Measurements from ENCODE around the gene TGM2.

TGM2 gene

GRCh38 chr20:38137441-38138037 lies 27.5 kb downstream of the TGM2 start:
- ChIA-PET POLR2A (no interaction called here), CTCF (no interaction called here)
- no peak overlapping the region for H3K4me3 ChIP-seq (ENCODE audit: low read depth, low read length)
- H3K27ac ChIP-seq (ENCODE audit: extremely low read depth, low read depth, low read length): no peak overlapping the region
- H3K9me3 ChIP-seq (ENCODE audit: control insufficient read depth, insufficient read depth, low read depth, low read length): no peaks in the 10 kb centered on the region
- H3K36me3 ChIP-seq (ENCODE audit: control insufficient read depth in 2 of 2, insufficient read depth in 1 of 2, low read length in 2 of 2): no peaks in the 10 kb centered on the region
- TF ChIP-seq SCRT2 (tag by site-specific recombination; IDR thresholded peaks at IDR 0.05) (peak; percentile 29; the same call in 1 of the 2 replicates), ZNF600 (tag by site-specific recombination; IDR thresholded peaks at IDR 0.05) (no peak)
- 0 out of 2 replicates have a peak, but pooled peaks cover 4% of the 10 kb centered on the region for H3K4me1 ChIP-seq (ENCODE audit: control insufficient read depth, insufficient read depth, low read length)

DNA sequence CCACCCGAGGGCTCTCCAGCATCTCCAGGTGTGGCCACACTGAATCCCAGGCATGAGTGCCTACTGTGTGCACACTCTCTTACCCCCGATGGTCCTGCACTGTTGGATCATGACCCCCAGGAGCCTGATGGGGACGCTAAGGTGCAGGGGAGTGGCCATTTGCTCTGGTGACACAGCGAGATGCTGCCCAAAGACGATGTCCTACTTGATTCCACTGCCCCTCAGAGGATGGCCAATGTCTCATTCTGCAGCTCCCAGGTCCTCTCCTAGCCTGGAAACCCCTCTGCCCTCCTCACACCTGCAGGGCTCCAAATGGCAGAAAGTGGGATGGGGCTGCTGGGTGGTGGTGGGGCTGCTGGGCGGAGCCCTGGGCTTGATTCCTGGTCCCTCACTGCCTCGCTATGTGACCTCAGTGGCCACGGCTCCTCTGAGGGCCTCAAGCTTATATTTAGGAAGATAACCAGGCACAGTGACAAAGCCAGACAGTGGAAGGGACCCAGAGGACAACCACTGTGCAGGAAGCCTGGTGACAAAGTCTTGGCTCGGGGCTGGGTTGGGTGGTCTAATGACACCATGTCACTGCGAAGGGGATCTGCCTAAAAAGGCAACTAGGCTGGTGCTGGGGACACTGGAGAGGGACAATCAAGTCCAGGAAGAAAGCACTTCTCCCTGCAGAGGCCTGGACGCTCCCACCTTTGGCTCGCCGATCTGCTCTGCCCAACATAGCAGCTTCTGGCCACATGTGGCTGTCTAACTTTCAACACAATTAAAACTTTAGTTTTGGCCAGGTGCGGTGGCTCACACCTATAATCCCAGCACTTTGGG lies 28.4 kb downstream of the TGM2 start:
- 0 out of 2 replicates have a peak, but pooled peaks cover 4% of the 10 kb centered on the region for H3K4me1 ChIP-seq (ENCODE audit: control insufficient read depth, insufficient read depth, low read length)
- H3K9me3 ChIP-seq (ENCODE audit: control insufficient read depth, insufficient read depth, low read depth, low read length): no peaks in the 10 kb centered on the region
- no peak overlapping the region for H3K4me3 ChIP-seq (ENCODE audit: low read depth, low read length)
- no peak overlapping the region for H3K27ac ChIP-seq (ENCODE audit: extremely low read depth, low read depth, low read length)
- POLR2A ChIA-PET: no interaction called here
- TF ChIP-seq PATZ1 (tag by site-specific recombination; IDR thresholded peaks at IDR 0.05) (no peak), SP3 (tag by site-specific recombination; IDR thresholded peaks at IDR 0.05) (no peak), ZNF558 (tag by site-specific recombination; IDR thresholded peaks at IDR 0.05) (no peak), ZNF692 (tag by site-specific recombination; IDR thresholded peaks at IDR 0.05) (no peak), ZNF510 (tag by site-specific recombination; IDR thresholded peaks at IDR 0.05; ENCODE audit: insufficient replicate concordance) (no peak), REPIN1 (tag by site-specific recombination; IDR thresholded peaks at IDR 0.05; ENCODE audit: low read depth) (no peak), ZNF132 (tag by site-specific recombination; IDR thresholded peaks at IDR 0.05; ENCODE audit: borderline replicate concordance) (no peak), KLF10 (tag by site-specific recombination; IDR thresholded peaks at IDR 0.05) (no peak), ZNF335 (tag by site-specific recombination; conservative IDR thresholded peaks at IDR 0.05) (no peak), ZNF311 (tag by site-specific recombination; IDR thresholded peaks at IDR 0.05; ENCODE audit: borderline replicate concordance) (no peak), ZFP3 (tag by site-specific recombination; IDR thresholded peaks at IDR 0.05; ENCODE audit: low read depth) (no peak), BCL11B (tag by site-specific recombination; IDR thresholded peaks at IDR 0.05; ENCODE audit: low read depth) (no peak), ZNF366 (tag by site-specific recombination; conservative IDR thresholded peaks at IDR 0.05) (no peak)
- TF ChIP-seq, protein P1, sequence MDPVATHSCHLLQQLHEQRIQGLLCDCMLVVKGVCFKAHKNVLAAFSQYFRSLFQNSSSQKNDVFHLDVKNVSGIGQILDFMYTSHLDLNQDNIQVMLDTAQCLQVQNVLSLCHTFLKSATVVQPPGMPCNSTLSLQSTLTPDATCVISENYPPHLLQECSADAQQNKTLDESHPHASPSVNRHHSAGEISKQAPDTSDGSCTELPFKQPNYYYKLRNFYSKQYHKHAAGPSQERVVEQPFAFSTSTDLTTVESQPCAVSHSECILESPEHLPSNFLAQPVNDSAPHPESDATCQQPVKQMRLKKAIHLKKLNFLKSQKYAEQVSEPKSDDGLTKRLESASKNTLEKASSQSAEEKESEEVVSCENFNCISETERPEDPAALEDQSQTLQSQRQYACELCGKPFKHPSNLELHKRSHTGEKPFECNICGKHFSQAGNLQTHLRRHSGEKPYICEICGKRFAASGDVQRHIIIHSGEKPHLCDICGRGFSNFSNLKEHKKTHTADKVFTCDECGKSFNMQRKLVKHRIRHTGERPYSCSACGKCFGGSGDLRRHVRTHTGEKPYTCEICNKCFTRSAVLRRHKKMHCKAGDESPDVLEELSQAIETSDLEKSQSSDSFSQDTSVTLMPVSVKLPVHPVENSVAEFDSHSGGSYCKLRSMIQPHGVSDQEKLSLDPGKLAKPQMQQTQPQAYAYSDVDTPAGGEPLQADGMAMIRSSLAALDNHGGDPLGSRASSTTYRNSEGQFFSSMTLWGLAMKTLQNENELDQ (tag by site-specific recombination; IDR thresholded peaks at IDR 0.05; ENCODE audit: low read depth): no peak
- TF ChIP-seq, protein P2, sequence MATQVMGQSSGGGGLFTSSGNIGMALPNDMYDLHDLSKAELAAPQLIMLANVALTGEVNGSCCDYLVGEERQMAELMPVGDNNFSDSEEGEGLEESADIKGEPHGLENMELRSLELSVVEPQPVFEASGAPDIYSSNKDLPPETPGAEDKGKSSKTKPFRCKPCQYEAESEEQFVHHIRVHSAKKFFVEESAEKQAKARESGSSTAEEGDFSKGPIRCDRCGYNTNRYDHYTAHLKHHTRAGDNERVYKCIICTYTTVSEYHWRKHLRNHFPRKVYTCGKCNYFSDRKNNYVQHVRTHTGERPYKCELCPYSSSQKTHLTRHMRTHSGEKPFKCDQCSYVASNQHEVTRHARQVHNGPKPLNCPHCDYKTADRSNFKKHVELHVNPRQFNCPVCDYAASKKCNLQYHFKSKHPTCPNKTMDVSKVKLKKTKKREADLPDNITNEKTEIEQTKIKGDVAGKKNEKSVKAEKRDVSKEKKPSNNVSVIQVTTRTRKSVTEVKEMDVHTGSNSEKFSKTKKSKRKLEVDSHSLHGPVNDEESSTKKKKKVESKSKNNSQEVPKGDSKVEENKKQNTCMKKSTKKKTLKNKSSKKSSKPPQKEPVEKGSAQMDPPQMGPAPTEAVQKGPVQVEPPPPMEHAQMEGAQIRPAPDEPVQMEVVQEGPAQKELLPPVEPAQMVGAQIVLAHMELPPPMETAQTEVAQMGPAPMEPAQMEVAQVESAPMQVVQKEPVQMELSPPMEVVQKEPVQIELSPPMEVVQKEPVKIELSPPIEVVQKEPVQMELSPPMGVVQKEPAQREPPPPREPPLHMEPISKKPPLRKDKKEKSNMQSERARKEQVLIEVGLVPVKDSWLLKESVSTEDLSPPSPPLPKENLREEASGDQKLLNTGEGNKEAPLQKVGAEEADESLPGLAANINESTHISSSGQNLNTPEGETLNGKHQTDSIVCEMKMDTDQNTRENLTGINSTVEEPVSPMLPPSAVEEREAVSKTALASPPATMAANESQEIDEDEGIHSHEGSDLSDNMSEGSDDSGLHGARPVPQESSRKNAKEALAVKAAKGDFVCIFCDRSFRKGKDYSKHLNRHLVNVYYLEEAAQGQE (tag by site-specific recombination; IDR thresholded peaks at IDR 0.05): no peak
- TF ChIP-seq, protein P3, sequence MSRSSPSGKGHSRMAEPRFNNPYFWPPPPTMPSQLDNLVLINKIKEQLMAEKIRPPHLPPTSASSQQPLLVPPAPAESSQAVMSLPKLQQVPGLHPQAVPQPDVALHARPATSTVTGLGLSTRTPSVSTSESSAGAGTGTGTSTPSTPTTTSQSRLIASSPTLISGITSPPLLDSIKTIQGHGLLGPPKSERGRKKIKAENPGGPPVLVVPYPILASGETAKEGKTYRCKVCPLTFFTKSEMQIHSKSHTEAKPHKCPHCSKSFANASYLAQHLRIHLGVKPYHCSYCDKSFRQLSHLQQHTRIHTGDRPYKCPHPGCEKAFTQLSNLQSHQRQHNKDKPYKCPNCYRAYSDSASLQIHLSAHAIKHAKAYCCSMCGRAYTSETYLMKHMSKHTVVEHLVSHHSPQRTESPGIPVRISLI (tag by site-specific recombination; IDR thresholded peaks at IDR 0.05): no peak
- TF ChIP-seq, protein P4, sequence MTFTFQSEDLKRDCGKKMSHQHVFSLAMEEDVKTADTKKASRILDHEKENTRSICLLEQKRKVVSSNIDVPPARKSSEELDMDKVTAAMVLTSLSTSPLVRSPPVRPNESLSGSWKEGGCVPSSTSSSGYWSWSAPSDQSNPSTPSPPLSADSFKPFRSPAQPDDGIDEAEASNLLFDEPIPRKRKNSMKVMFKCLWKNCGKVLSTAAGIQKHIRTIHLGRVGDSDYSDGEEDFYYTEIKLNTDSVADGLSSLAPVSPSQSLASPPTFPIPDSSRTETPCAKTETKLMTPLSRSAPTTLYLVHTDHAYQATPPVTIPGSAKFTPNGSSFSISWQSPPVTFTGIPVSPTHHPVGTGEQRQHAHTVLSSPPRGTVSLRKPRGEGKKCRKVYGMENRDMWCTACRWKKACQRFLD (tag by site-specific recombination; IDR thresholded peaks at IDR 0.05): no peak
- CTCF ChIA-PET: interaction anchor here (0.6 kb wide), 1 partner anchor 27 kb away, joined by 3 read pairs; no protein-coding TSS in a partner anchor
- no peaks in the 10 kb centered on the region for H3K36me3 ChIP-seq (ENCODE audit: control insufficient read depth in 2 of 2, insufficient read depth in 1 of 2, low read length in 2 of 2)
